Thymus (tissue), 14 donors: ENCODE results near the gene CC2D2B. TPM values are rescaled to one million over a fixed set of nuclear protein-coding genes. Genes with fewer than 3 reads are reported as not detected.

Experiments
- DNase-seq, 9 donors: peaks; one replicate each; pipeline ENCODE4 v3.0.0-alpha.2; 2013; ENCODE audit warnings: low spot score in 9 of 9, low read depth in 6 of 9, missing footprints in 1 of 9
- H3K27ac ChIP-seq, 2 donors: one replicate each; pipeline ENCODE4 v1.5.1; 2013; ENCODE audit warnings: control low read depth in 1 of 2, low read depth in 1 of 2, low read length in 1 of 2, mild to moderate bottlenecking in 1 of 2, moderate library complexity in 1 of 2
- H3K27me3 ChIP-seq, 2 donors: one replicate each; pipeline ENCODE4 v1.5.1; 2013; ENCODE audit warnings: low read length in 1 of 2; ENCODE audit not compliant: control insufficient read depth in 2 of 2, insufficient read depth in 1 of 2
- H3K36me3 ChIP-seq, 2 donors: one replicate each; pipeline ENCODE4 v1.5.1; 2013; ENCODE audit warnings: low read length in 1 of 2, mild to moderate bottlenecking in 1 of 2, moderate library complexity in 1 of 2; ENCODE audit not compliant: control insufficient read depth in 2 of 2, insufficient read depth in 2 of 2
- H3K4me1 ChIP-seq, 2 donors: one replicate each; pipeline ENCODE4 v1.5.1; 2013; ENCODE audit warnings: low read length in 2 of 2; ENCODE audit not compliant: control insufficient read depth in 2 of 2, insufficient read depth in 2 of 2
- H3K4me3 ChIP-seq, 2 donors: one replicate each; pipeline ENCODE4 v1.5.1; 2013; ENCODE audit warnings: low read length in 2 of 2, control low read depth in 1 of 2, mild to moderate bottlenecking in 1 of 2
- H3K9me3 ChIP-seq, 2 donors: one replicate each; pipeline ENCODE4 v1.5.1; 2013; ENCODE audit warnings: low read length in 1 of 2, mild to moderate bottlenecking in 1 of 2; ENCODE audit not compliant: control insufficient read depth in 2 of 2, insufficient read depth in 1 of 2
- WGBS: extraction: QIAGEN DNeasy Blood & Tissue Kit; methylation state at CpG from one replicate; pipeline ENCODE4 v1.1.7; 2013; 5-methylcytosine and 5-hydroxymethylcytosine counted together
- long read RNA-seq, 10 donors: transcript quantifications; one replicate each; lab custom pipeline, GENCODE V29; 2026
- polyA plus RNA-seq: library from polyadenylated mRNA; stranded (reverse); fragments of 200-250 nt; gene quantifications from one replicate; pipeline ENCODE4 v1.2.3, GENCODE V29; 2013
- total RNA-seq: library from RNA; stranded (reverse); fragments of 120-200 nt; gene quantifications from one replicate; pipeline ENCODE4 v1.2.4, GENCODE V29; 2013
- donor health status: healthy.

CC2D2B gene
- total RNA-seq: 0.33 TPM
- polyA plus RNA-seq: 0.27 TPM
- long read RNA-seq, donor 1: 0 reads
- long read RNA-seq, donor 2: 0 reads
- long read RNA-seq, donor 3: 0 reads
- long read RNA-seq, donor 4: 0 reads
- long read RNA-seq, donor 5: 0 reads
- long read RNA-seq, donor 6: 0 reads
- long read RNA-seq, donor 7: 0 reads
- long read RNA-seq, donor 8: 0 reads
- long read RNA-seq, donor 9: 0 reads
- long read RNA-seq, donor 10: 0 reads

- WGBS: under 1% methylated on average over 69 of the region's 69 CpGs
- no peaks in the 10 kb centered on the region for H3K27me3 ChIP-seq
- H3K9me3 ChIP-seq: no peaks in the 10 kb centered on the region
- peak within 1 kb of the TSS; percentile 76 to 80 for H3K4me3 ChIP-seq
- H3K36me3 ChIP-seq: peaks cover 0 to 7% of the 10 kb centered on the region in 2 donors
- DNase-seq: peak; percentile 36 to 81 (median 61)
- peaks cover 0 to 3% of the 10 kb centered on the region in 2 donors for H3K4me1 ChIP-seq
- peak within 1 kb of the TSS; percentile 68 to 75 for H3K27ac ChIP-seq
Observed at GRCh38 chr10:95907456-95908253, at the start of gene CC2D2B. CC2D2B (plus strand) TSS chr10:95907975; CDS start chr10:95911324, 3,349 bp downstream.

- no peaks in the 10 kb centered on the region for H3K4me1 ChIP-seq
- no peaks in the 10 kb centered on the region for H3K36me3 ChIP-seq
- H3K9me3 ChIP-seq: no peaks in the 10 kb centered on the region
- no peaks in the 10 kb centered on the region for H3K27me3 ChIP-seq
- no peak overlapping the region for H3K4me3 ChIP-seq
- no peak for DNase-seq
- WGBS: 97% methylated on average over 3 of the region's 3 CpGs
- no peak overlapping the region for H3K27ac ChIP-seq
Observed at GRCh38 chr10:95860166-95860940, 47.4 kb upstream of the CC2D2B start.

- H3K9me3 ChIP-seq: no peaks in the 10 kb centered on the region
- H3K4me1 ChIP-seq: no peaks in the 10 kb centered on the region
- H3K27ac ChIP-seq: no peak overlapping the region
- no peaks in the 10 kb centered on the region for H3K36me3 ChIP-seq
- H3K4me3 ChIP-seq: no peak overlapping the region
- H3K27me3 ChIP-seq: no peaks in the 10 kb centered on the region
- no peak for DNase-seq
- 36% methylated on average over 2 of the region's 2 CpGs for WGBS
Observed at GRCh38 chr10:95861386-95861785, 46.4 kb upstream of the CC2D2B start.

- WGBS: 54% methylated on average over 7 of the region's 7 CpGs
- H3K27me3 ChIP-seq: no peaks in the 10 kb centered on the region
- no peak overlapping the region for H3K4me3 ChIP-seq
- H3K36me3 ChIP-seq: no peaks in the 10 kb centered on the region
- no peak overlapping the region for H3K27ac ChIP-seq
- H3K9me3 ChIP-seq: no peaks in the 10 kb centered on the region
- DNase-seq: peak in 8 of 9 donors; percentile 12 to 61 (median 20)
- H3K4me1 ChIP-seq: no peaks in the 10 kb centered on the region
Observed at GRCh38 chr10:95864906-95865813, 42.6 kb upstream of the CC2D2B start.

GRCh38 chr10:95865814-95866466, 41.8 kb upstream of the CC2D2B start:
- no peaks in the 10 kb centered on the region for H3K4me1 ChIP-seq
- no peak for DNase-seq
- H3K4me3 ChIP-seq: no peak overlapping the region
- no peaks in the 10 kb centered on the region for H3K9me3 ChIP-seq
- no peak overlapping the region for H3K27ac ChIP-seq
- H3K36me3 ChIP-seq: no peaks in the 10 kb centered on the region
- no peaks in the 10 kb centered on the region for H3K27me3 ChIP-seq
- 97% methylated on average over 6 of the region's 6 CpGs for WGBS

- 88% methylated on average over 2 of the region's 2 CpGs for WGBS
- Histone ChIP-seq H3K36me3 (no peaks in the 10 kb centered on the region), H3K9me3 (no peaks in the 10 kb centered on the region), H3K4me1 (no peaks in the 10 kb centered on the region), H3K27ac (no peak overlapping the region), H3K4me3 (no peak overlapping the region), H3K27me3 (no peaks in the 10 kb centered on the region)
- no peak for DNase-seq
Observed at GRCh38 chr10:95866467-95866842, 41.3 kb upstream of the CC2D2B start.

- H3K27ac ChIP-seq: no peak overlapping the region
- no peak for DNase-seq
- H3K9me3 ChIP-seq: no peaks in the 10 kb centered on the region
- H3K4me1 ChIP-seq: no peaks in the 10 kb centered on the region
- no peaks in the 10 kb centered on the region for H3K27me3 ChIP-seq
- H3K4me3 ChIP-seq: no peak overlapping the region
- no peaks in the 10 kb centered on the region for H3K36me3 ChIP-seq
- 82% methylated on average over 4 of the region's 4 CpGs for WGBS
Observed at GRCh38 chr10:95867866-95868265, 39.9 kb upstream of the CC2D2B start.

- peaks cover 0 to 6% of the 10 kb centered on the region in 2 donors for H3K36me3 ChIP-seq
- H3K4me1 ChIP-seq: no peaks in the 10 kb centered on the region
- H3K27me3 ChIP-seq: no peaks in the 10 kb centered on the region
- no peak for DNase-seq
- no peak overlapping the region for H3K27ac ChIP-seq
- H3K9me3 ChIP-seq: peaks cover 0 to 4% of the 10 kb centered on the region in 2 donors
- no peak overlapping the region for H3K4me3 ChIP-seq
- WGBS: 98% methylated on average over 2 of the region's 2 CpGs
Observed at GRCh38 chr10:95872158-95872711, 35.5 kb upstream of the CC2D2B start.
